Loucy (cell line): ENCODE data around the gene E2F8.

Experiments
- EZH2phosphoT487 ChIP-seq: fragments of 200-600 bp; IDR thresholded peaks from 2 replicates; pipeline ENCODE4 v1.6.1; 2018; ENCODE audit warnings: antibody characterized with exemption, mild to moderate bottlenecking, moderate library complexity, borderline replicate concordance
- TF ChIP-seq, protein P1 (sequence below): fragments of 200-600 bp; sonication (generic); conservative IDR thresholded peaks from 2 replicates; pipeline ENCODE4 v1.5.1; 2014; ENCODE audit warnings: mild to moderate bottlenecking, antibody characterized with exemption, low read length

- TF ChIP-seq, protein P1, sequence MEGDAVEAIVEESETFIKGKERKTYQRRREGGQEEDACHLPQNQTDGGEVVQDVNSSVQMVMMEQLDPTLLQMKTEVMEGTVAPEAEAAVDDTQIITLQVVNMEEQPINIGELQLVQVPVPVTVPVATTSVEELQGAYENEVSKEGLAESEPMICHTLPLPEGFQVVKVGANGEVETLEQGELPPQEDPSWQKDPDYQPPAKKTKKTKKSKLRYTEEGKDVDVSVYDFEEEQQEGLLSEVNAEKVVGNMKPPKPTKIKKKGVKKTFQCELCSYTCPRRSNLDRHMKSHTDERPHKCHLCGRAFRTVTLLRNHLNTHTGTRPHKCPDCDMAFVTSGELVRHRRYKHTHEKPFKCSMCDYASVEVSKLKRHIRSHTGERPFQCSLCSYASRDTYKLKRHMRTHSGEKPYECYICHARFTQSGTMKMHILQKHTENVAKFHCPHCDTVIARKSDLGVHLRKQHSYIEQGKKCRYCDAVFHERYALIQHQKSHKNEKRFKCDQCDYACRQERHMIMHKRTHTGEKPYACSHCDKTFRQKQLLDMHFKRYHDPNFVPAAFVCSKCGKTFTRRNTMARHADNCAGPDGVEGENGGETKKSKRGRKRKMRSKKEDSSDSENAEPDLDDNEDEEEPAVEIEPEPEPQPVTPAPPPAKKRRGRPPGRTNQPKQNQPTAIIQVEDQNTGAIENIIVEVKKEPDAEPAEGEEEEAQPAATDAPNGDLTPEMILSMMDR = no peak
- TF ChIP-seq EZH2phosphoT487 = no peak
Measured at GRCh38 chr11:19232910-19233503, 7.7 kb downstream of the E2F8 start.
